Measurements from ENCODE around the gene ATXN1.

ATXN1 gene

GRCh38 chr6:16322666-16323312 is 438.5 kb downstream of the ATXN1 start:
- Histone ChIP-seq H3K36me3 (replicated peaks) (peaks cover 15% of the 10 kb centered on the region), H3K27me3 (replicated peaks) (no peaks in the 10 kb centered on the region), H3K4me3 (ENCODE audit: low read depth, low read length) (no peak overlapping the region), H3K27ac (peak overlapping the region; percentile 53)
- no peak for TF ChIP-seq CTCF (IDR thresholded peaks at IDR 0.05; ENCODE audit: low read depth, low read length, missing control alignments)
- in situ Hi-C loops (cut with HindIII; ENCODE audit: low pct_ligation_motif_present, low sequenced_read_pairs): no loop called here
- peak; percentile 90 for DNase-seq

GRCh38 chr6:16321826-16322225 is 439.4 kb downstream of the ATXN1 start:
- Histone ChIP-seq H3K36me3 (replicated peaks) (peaks cover 10% of the 10 kb centered on the region), H3K27ac (no peak overlapping the region), H3K27me3 (replicated peaks) (no peaks in the 10 kb centered on the region), H3K4me3 (ENCODE audit: low read depth, low read length) (no peak overlapping the region)
- TF ChIP-seq CTCF (IDR thresholded peaks at IDR 0.05; ENCODE audit: low read depth, low read length, missing control alignments): no peak
- DNase-seq: no peak
- in situ Hi-C loops (cut with HindIII; ENCODE audit: low pct_ligation_motif_present, low sequenced_read_pairs): no loop called here

GRCh38 chr6:16321341-16321710 is 439.9 kb downstream of the ATXN1 start:
- H3K27me3 ChIP-seq (replicated peaks): no peaks in the 10 kb centered on the region
- no peak overlapping the region for H3K27ac ChIP-seq
- no peak for DNase-seq
- H3K4me3 ChIP-seq (ENCODE audit: low read depth, low read length): no peak overlapping the region
- in situ Hi-C loops (cut with HindIII; ENCODE audit: low pct_ligation_motif_present, low sequenced_read_pairs): no loop called here
- peaks cover 5% of the 10 kb centered on the region for H3K36me3 ChIP-seq (replicated peaks)
- no peak for TF ChIP-seq CTCF (IDR thresholded peaks at IDR 0.05; ENCODE audit: low read depth, low read length, missing control alignments)

- Histone ChIP-seq H3K36me3 (replicated peaks) (no peaks in the 10 kb centered on the region), H3K4me3 (ENCODE audit: low read depth, low read length) (no peak overlapping the region), H3K27me3 (replicated peaks) (no peaks in the 10 kb centered on the region), H3K27ac (peak overlapping the region; percentile 83)
- no peak for DNase-seq
- TF ChIP-seq CTCF (IDR thresholded peaks at IDR 0.05; ENCODE audit: low read depth, low read length, missing control alignments): no peak
- in situ Hi-C loops (cut with HindIII; ENCODE audit: low pct_ligation_motif_present, low sequenced_read_pairs): no loop called here
Observed at GRCh38 chr6:16320533-16321340, 440.5 kb downstream of the ATXN1 start.

GRCh38 chr6:16319813-16320532 is 441.3 kb downstream of the ATXN1 start:
- Histone ChIP-seq H3K36me3 (replicated peaks) (no peaks in the 10 kb centered on the region), H3K4me3 (ENCODE audit: low read depth, low read length) (peak overlapping the region; percentile 31), H3K27me3 (replicated peaks) (no peaks in the 10 kb centered on the region), H3K27ac (peak overlapping the region; percentile 83)
- DNase-seq: peak; percentile 96
- in situ Hi-C loops (cut with HindIII; ENCODE audit: low pct_ligation_motif_present, low sequenced_read_pairs): no loop called here
- TF ChIP-seq CTCF (IDR thresholded peaks at IDR 0.05; ENCODE audit: low read depth, low read length, missing control alignments): no peak

Data from brain microvascular endothelial cell (primary cell).